HG02759 (cell line): ENCODE data around the gene MFNG.

ENCODE experiments used
- ATAC-seq: cut with Tn5 transposase; IDR thresholded peaks from one replicate; pipeline ENCODE4 v1.9.1; 2021; ENCODE audit warnings: mild to moderate bottlenecking, moderate library complexity; ENCODE audit not compliant: unreplicated experiment

Gene MFNG

DNA sequence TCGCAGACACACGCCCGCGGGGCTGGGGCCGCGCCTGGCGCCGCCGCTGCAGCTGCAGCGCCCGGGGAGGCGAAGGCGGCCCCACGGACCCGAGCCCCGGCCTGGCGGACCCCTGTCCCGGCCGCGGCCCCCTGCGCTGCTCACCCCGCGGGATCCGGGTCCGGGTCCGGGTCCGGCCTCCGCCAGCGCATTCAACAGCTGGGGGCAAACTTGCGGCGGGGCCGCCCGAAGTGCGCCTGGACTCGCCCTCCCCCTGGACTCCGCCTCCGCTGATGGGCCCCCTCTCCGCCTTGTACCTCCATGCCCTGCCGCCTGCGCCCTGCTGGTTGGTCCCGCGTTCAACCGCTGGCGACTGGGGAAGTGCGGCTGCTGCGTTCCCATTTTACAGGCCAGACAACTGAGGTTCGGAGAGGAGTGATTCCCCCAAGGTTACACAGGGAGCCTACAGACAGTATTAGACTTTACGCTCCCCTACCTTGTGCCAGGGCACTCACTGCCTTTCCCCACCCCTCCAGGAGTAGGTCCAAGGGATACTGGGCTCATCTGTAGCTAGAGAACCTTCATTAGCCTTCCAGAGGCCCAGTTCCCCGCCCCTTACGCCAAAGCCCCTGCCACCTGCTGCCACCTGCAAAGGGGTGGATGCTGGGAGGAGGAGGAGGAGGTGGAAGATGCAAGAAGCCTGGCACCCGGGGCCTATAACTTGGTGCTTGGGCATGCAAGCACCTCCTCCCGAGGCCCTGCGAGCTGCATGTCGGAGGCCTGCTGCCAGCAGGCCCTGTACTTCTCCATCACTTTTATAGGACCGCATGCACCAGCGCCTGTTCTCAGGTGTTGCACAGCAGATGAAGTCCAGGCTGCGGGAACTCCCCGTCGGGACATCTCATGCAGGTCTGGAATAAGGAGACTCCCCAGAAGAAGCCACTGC is 58.2 kb downstream of the MFNG start:
- no peak for ATAC-seq

DNA sequence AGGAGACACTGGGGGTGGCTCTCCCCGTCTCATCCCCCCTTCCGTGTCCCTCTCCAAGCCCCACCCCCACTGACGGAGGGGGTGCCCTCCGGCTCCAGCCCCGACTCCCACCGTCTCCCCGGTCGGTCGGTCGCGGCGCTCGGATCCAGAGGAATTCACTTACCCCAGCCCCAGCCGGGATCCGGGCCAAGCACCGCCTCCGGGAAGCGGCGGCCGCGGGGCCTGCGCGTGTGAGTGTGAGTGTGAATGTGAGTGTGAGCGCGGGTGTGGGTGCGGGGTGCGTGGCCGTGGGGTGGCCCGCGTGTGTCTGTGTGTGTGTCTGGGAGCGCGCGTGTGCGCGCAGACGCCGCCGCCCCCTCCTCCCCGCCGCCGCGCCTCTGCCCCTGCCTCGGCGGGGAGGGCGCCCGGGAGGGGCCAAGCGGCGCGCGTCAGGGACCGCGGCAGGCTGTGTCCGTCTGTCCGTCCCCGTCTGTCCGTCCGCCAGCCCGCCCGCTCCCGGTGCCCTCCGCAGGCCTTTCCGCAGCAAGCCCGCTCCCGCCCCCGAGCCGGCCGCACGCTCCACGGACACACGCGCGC is 59.0 kb downstream of the MFNG start, which contains the start of gene ELFN2:
TSS of gene ELFN2 (minus strand) at position 345 of the 576 bp plus-strand sequence. CDS start 51,945 bp downstream, outside the sequence.
- no peak for ATAC-seq

DNA sequence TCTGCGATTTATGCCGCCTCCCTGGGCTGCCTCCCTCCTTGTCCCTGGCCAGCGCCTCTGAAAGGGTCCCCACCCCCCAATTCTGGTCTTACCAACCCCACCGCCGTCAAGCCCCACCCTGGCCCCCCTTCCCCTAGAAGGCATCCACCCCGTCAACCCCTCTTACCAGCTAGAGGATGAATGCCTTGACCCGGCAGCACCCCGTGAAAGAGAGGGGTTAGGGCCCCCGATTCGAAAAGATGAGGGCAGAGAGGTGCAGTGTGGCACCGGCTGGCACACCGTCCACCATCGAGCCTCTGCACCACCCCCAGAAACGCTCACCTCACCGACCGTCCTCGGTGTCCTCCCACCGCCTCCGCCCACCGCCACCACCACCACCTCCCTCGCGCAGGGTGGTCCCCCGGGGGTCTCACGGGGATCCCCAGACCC is 59.5 kb downstream of the MFNG start:
- ATAC-seq, result no peak

DNA sequence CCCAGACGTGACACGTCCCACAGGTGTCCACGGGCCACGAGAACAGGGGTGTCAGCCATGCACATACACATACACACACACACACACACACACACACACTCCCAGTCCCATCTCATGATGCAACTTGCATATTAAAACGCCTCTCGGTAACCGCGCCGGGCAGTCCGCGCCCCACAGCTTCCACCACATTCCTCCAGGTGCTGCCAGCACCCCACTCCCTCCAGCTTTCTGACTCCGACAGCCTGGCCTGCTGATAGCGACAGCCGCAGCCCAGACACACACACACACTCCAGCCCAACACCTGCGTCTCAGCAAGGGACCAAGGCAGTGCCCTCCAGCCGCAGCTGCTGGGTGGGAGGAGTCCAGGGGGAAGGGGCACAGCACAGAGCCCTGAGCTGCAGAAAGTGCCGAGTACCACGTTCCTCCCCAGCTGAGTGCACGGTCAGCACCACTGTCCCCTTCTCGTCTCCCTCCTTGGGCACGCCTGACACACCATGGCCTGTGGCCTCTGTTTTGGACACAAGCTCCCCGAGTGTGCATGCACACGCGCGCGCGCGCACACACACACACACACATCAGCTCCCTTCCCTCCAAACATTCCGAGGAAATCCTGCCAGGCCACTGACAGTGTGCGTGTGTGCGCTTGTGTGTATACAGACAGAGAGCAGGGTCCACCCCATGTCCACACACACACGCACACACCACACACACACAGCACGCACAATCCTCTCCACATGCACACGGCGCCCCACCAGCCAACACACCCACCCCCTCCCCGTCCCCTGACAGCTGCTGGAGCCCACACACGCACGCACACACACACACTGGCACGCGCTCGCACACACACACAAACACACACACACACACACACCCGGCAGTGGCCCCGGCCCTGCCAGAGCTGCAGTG is 60.1 kb downstream of the MFNG start:
- ATAC-seq, result no peak

DNA sequence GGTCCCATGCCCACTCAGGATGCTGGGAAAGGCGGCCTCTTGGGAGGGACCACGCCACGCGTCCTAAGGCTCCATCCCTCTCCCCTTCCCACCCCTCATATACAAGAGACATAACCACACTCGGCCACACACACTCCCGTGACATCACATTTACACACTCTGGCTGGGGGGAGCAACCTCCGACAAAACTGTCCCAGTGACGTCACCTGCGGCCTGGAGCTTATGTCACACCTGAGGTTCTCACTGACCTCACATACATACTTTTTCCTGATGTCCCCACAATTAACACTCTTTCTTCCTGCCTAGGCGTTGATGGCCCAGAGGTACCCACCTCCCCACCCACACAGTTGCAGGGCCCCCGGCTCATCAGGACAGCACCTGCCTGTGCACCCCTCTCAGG is 60.8 kb downstream of the MFNG start:
- no peak for ATAC-seq

DNA sequence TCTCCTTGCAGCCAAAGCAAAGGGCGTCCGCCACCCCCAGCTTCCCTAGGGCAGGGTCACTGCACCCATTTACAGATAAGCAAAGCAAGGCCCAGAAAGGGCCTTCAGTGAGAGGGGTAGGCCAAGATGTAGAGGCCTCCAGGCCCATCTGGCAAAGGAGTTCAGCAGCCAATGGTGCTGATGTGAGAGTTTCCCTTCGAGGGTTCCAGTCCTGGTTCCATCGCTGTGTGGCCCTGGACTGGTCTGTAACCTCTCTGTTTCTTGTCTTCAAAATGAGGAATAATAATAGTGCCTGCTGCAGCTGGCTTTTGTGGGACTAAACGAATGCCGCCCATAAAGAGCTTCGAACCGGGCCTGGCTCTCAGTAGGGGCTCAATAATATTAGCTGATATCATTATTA is 62.9 kb downstream of the MFNG start:
- no peak for ATAC-seq

DNA sequence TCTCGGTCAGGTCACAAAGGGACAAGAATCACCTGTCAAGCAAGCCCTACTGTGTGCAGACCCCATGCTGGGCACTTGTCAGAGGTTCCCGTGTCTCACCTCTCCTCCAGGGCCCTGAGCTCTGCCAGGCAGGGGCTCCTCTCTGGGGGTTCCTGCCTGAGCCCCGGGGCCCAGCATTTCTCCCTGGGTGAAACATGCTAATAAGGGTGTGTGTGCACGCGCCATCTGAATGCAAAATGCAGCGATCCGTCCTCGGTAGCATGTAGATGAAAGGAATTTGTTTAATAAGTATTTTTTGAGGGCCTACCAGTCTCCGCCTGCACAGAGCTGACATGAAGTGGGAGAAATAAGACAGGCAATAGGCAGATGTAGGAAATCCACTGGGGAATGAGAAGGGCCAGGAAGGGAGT is 64.7 kb downstream of the MFNG start:
- no peak for ATAC-seq

DNA sequence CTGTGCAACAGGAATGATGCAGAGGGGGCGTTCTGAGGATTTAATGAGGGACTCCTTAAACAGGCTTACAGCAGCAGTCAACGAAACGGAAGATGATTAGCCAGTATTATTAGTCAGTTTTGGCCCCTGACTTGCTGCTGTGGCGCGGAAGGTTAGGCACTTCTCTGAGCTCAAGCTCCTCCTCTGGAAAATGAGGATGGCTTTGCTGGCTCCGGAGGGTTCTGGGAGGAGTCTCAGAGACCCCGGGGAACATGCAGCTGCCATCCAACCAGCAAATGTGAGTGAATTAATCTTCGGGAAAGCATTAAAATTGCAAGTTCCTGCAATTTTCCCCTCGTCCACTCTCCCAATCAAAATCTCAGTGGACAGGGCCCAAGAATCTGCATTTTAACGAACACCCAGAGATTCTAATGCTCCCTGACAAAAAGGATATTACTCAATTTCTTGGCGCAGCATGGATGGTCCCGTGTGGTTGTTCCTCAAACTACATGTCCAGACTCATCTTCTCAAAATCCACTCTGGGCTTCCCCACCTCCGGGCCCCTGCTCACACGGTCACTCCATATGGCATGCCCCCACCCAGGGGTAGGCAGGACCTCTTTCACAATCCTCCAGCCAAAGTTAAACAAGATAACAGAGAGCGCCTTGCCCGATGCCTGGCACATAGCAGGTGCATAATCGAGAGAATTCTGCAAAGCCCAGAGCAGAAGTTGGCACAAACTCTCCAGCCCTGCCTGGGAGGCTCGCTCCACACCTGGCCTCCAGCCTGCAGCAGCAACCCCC is 65.3 kb downstream of the MFNG start:
- no peak for ATAC-seq

DNA sequence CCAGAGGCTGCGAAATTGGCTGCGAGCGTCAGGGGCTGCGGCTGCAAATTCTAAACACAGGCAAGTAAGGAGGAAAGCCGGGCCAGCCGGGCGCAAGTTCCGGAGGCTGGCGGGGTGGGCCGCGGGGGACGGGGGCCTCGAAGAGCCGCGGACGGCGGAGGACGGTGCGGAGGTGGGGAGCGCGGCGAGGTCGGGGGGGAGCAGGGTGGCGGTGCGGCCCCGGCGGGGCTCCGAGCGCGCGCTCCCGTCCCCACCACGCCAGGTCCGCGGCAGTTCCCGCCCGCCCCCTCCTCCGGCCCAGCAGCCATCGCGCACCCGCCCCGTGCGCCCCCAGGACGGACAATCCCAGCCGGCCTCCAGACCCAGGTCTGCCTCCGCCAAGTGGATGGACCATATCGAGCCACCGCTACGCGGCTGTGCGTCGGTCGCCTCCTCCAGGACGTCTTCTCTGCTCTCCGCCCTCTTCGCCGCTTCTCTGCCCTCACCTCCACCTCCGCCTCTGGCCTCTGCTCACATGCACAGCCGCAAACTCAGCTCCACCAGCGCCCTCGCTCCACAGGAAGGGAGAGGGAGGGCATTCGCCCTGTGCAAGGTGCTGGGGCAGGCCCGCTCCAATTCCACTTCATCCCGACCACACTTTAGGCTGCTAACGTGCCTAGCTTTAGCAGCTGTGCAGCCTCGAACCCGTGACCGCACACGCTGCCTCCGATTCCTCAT is 66.1 kb downstream of the MFNG start:
- ATAC-seq, result no peak

DNA sequence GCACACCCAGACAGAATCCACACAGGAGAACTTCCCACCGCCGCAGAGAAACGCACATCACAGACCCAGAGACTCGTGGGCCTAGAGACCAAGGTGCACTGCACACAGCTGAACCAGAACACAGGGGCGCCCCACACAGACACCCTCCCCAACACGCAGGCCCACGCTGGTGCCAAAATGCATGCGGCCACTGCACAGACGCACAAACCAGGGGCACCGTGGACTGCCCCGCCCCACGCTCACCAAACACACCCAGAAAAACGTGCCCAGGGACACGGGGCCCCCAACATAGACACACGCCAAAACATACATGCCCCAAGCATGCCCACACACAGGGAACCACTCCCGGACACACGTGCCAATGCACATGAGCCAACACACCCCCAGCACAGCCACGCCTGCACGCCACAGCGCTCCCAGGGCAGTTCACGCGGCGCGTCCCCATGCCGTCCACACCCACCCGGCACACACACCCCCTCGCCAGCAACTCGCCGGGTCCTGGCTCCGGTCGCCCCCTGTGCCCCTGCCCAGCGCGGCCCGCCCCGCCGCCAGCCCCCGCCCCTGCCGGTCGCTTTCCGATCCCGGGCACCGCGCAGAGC is 66.7 kb downstream of the MFNG start:
- no peak for ATAC-seq
